Measurements from ENCODE around the gene CIAPIN1. TPM values are rescaled to one million over a fixed set of nuclear protein-coding genes. Genes with fewer than 3 reads are reported as not detected.
"Not testable (repeated sequence)": the region's sequence is repeated elsewhere in the genome, so short reads cannot be mapped to it uniquely, and the experiment has no call there.

Gene CIAPIN1
- total RNA-seq, 4 donors from 2014 or later = 9.7 to 49.0 (median 26.7) TPM

GRCh38 chr16:57405097-57405496 lies 42.1 kb downstream of the CIAPIN1 start:
- no peaks in the 10 kb centered on the region for H3K4me1 ChIP-seq
- no peak for TF ChIP-seq CTCF (IDR thresholded peaks at IDR 0.05)
- TF ChIP-seq POLR2A (IDR thresholded peaks at IDR 0.05) = no peak
- no peak overlapping the region for H3K4me3 ChIP-seq
- no peaks in the 10 kb centered on the region for H3K9me3 ChIP-seq
- no peak for DNase-seq
- no peaks in the 10 kb centered on the region for H3K36me3 ChIP-seq
- no peak overlapping the region for H3K27ac ChIP-seq
- H3K27me3 ChIP-seq = no peaks in the 10 kb centered on the region
- intact Hi-C loops (cut with DNase I; ENCODE audit: low total_unique reads) = no loop called here

GRCh38 chr16:57403965-57404817 lies 43.0 kb downstream of the CIAPIN1 start, which contains the start of gene CCL17:
CCL17 (plus strand) TSS chr16:57404767; CDS start chr16:57413933, 9,166 bp downstream.
- no peaks in the 10 kb centered on the region for H3K36me3 ChIP-seq
- DNase-seq = no peak
- TF ChIP-seq POLR2A (IDR thresholded peaks at IDR 0.05) = no peak
- no peak for TF ChIP-seq CTCF (IDR thresholded peaks at IDR 0.05)
- no peaks in the 10 kb centered on the region for H3K27me3 ChIP-seq
- intact Hi-C loops (cut with DNase I; ENCODE audit: low total_unique reads) = no loop called here
- H3K27ac ChIP-seq = no peak within 1 kb of the TSS
- H3K9me3 ChIP-seq = no peaks in the 10 kb centered on the region
- no peak within 1 kb of the TSS for H3K4me3 ChIP-seq
- no peaks in the 10 kb centered on the region for H3K4me1 ChIP-seq

GRCh38 chr16:57401943-57402640 lies 45.1 kb downstream of the CIAPIN1 start:
- H3K4me1 ChIP-seq = no peaks in the 10 kb centered on the region
- H3K36me3 ChIP-seq = no peaks in the 10 kb centered on the region
- TF ChIP-seq CTCF (IDR thresholded peaks at IDR 0.05) (no peak), POLR2A (IDR thresholded peaks at IDR 0.05) (no peak)
- intact Hi-C loops (cut with DNase I; ENCODE audit: low total_unique reads) = no loop called here
- H3K9me3 ChIP-seq = no peaks in the 10 kb centered on the region
- DNase-seq = no peak
- no peak overlapping the region for H3K27ac ChIP-seq
- no peak overlapping the region for H3K4me3 ChIP-seq
- H3K27me3 ChIP-seq = no peaks in the 10 kb centered on the region

- H3K9me3 ChIP-seq; H3K27ac ChIP-seq; DNase-seq; H3K27me3 ChIP-seq; H3K36me3 ChIP-seq; H3K4me1 ChIP-seq; H3K4me3 ChIP-seq; intact Hi-C loops (cut with DNase I; ENCODE audit: low total_unique reads): not testable (repeated sequence)
These were observed 49.7 kb downstream of the CIAPIN1 start for GRCh38 chr16:57397493-57397892.

- Histone ChIP-seq H3K4me3 (no peak overlapping the region), H3K27me3 (no peaks in the 10 kb centered on the region), H3K4me1 (no peaks in the 10 kb centered on the region), H3K9me3 (no peaks in the 10 kb centered on the region), H3K36me3 (no peaks in the 10 kb centered on the region), H3K27ac (no peak overlapping the region)
- intact Hi-C loops (cut with DNase I; ENCODE audit: low total_unique reads) = no loop called here
- TF ChIP-seq POLR2A (IDR thresholded peaks at IDR 0.05) (no peak), CTCF (IDR thresholded peaks at IDR 0.05) (no peak)
- DNase-seq = no peak
These were observed 50.4 kb downstream of the CIAPIN1 start for GRCh38 chr16:57396786-57397185.

All from uterus (tissue), 4 donors.